Endothelial cell (in vitro differentiated cells): ENCODE measurements around the gene ART5. TPM values are rescaled to one million over a fixed set of nuclear protein-coding genes. Genes with fewer than 3 reads are reported as not detected.
"Not testable (repeated sequence)": the region's sequence is repeated elsewhere in the genome, so short reads cannot be mapped to it uniquely, and the experiment has no call there.

ENCODE experiments used
- DNase-seq: peaks from one replicate; pipeline ENCODE4 v3.0.0; 2021; ENCODE audit warnings: low spot score
- H3K27ac Mint-ChIP-seq: one replicate; pipeline ENCODE4 v1.8.0; 2021; ENCODE audit warnings: mixed read lengths, inconsistent platforms; ENCODE audit not compliant: unreplicated experiment
- H3K27me3 Mint-ChIP-seq: one replicate; pipeline ENCODE4 v1.8.0; 2021; ENCODE audit warnings: mild to moderate bottlenecking, moderate library complexity, mixed read lengths, inconsistent platforms; ENCODE audit not compliant: unreplicated experiment
- H3K36me3 Mint-ChIP-seq: one replicate; pipeline ENCODE4 v1.8.0; 2021; ENCODE audit warnings: mild to moderate bottlenecking, low read depth, mixed read lengths, inconsistent platforms; ENCODE audit not compliant: unreplicated experiment
- H3K4me1 Mint-ChIP-seq: one replicate; pipeline ENCODE4 v1.8.0; 2021; ENCODE audit warnings: mild to moderate bottlenecking, mixed read lengths, inconsistent platforms; ENCODE audit not compliant: unreplicated experiment
- H3K4me3 Mint-ChIP-seq: one replicate; pipeline ENCODE4 v1.8.0; 2021; ENCODE audit warnings: mild to moderate bottlenecking, mixed read lengths, inconsistent platforms; ENCODE audit not compliant: unreplicated experiment
- H3K9me3 Mint-ChIP-seq: one replicate; pipeline ENCODE4 v1.8.0; 2021; ENCODE audit warnings: mixed read lengths, inconsistent platforms; ENCODE audit not compliant: unreplicated experiment
- CTCF ChIP-seq: fragments of 200-600 bp; sonication (generic); IDR thresholded peaks from one replicate; pipeline ENCODE4 v1.5.0; 2021; ENCODE audit warnings: antibody characterized with exemption; ENCODE audit not compliant: unreplicated experiment
- total RNA-seq: library from RNA; stranded (reverse); fragmentation: NEBNext Ultra II Directional; extraction: Animal tissue kit (Norgen Biotek cat#: 25700); gene quantifications from one replicate; pipeline ENCODE4 v1.2.1, GENCODE V29; 2021; ENCODE audit not compliant: unreplicated experiment

ART5 gene
- total RNA-seq, 1 donor from 2014 or later: 9.7 TPM

DNA sequence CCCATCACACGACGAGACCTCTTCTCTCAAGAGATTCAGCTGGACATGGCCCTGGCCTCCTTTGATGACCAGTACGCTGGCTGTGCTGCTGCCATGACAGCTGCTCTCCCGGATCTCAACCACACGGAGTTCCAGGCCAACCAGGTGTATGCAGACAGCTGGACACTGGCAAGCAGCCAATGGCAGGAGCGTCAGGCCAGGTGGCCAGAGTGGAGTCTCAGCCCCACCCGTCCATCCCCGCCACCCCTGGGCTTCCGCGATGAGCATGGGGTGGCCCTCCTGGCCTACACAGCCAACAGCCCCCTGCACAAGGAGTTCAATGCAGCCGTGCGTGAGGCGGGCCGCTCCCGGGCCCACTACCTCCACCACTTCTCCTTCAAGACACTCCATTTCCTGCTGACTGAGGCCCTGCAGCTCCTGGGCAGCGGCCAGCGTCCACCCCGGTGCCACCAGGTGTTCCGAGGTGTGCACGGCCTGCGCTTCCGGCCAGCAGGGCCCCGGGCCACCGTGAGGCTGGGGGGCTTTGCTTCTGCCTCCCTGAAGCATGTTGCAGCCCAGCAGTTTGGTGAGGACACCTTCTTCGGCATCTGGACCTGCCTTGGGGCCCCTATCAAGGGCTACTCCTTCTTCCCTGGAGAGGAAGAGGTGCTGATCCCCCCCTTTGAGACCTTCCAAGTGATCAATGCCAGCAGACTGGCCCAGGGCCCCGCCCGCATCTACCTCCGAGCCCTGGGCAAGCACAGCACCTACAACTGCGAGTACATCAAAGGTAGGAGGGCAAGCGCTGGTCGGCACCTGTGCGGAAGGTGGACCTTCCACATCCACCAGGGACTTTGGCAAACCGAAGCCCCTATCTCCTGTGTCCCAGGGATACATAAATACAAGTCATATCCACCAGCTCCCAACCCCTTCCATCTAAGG lies 18.1 kb upstream of the ART5 start:
- Mint-ChIP-seq H3K4me3 (no peak overlapping the region), H3K9me3 (no peaks in the 10 kb centered on the region), H3K36me3 (peaks cover 14% of the 10 kb centered on the region), H3K27me3 (peaks cover 7% of the 10 kb centered on the region), H3K4me1 (no peaks in the 10 kb centered on the region), H3K27ac (no peak overlapping the region)
- no peak for TF ChIP-seq CTCF
- DNase-seq: no peak

DNA sequence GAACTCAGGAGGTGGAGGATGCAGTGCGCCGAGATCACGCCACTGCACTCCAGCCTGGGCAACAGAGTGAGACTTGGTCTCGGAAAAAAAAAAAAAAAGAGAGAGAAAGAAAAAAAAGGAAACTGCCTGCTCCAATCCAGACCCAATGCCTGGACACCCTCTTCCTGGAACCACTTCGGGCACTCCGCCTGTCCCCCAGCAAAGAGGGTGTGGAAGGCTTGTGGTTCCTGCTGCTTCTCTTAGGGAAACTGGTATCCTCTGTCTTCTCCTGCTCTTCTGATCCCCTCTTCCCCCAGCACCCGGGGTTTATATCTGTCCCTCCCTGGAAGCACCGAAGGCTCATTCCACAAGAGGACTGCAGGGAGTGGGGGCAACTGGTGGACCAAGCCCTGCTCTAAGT lies 16.5 kb upstream of the ART5 start:
- no peak overlapping the region for H3K4me3 Mint-ChIP-seq

GRCh38 chr11:3657331-3657730 lies 15.5 kb upstream of the ART5 start:
- H3K9me3 Mint-ChIP-seq, H3K36me3 Mint-ChIP-seq, H3K4me3 Mint-ChIP-seq, H3K4me1 Mint-ChIP-seq, H3K27me3 Mint-ChIP-seq, DNase-seq, H3K27ac Mint-ChIP-seq: not testable (repeated sequence)

More for the DNA sequence above, 16.5 kb upstream of the ART5 start:
- peaks cover 2% of the 10 kb centered on the region for H3K27me3 Mint-ChIP-seq
- peaks cover 9% of the 10 kb centered on the region for H3K36me3 Mint-ChIP-seq
- TF ChIP-seq CTCF: no peak
- H3K9me3 Mint-ChIP-seq: no peaks in the 10 kb centered on the region
- H3K27ac Mint-ChIP-seq: no peak overlapping the region
- H3K4me1 Mint-ChIP-seq: no peaks in the 10 kb centered on the region
- DNase-seq: no peak

GRCh38 chr11:3655547-3655946 lies 13.8 kb upstream of the ART5 start:
- peaks cover 5% of the 10 kb centered on the region for H3K36me3 Mint-ChIP-seq
- peaks cover 2% of the 10 kb centered on the region for H3K27me3 Mint-ChIP-seq
- no peaks in the 10 kb centered on the region for H3K9me3 Mint-ChIP-seq
- H3K4me3 Mint-ChIP-seq: no peak overlapping the region
- no peak overlapping the region for H3K27ac Mint-ChIP-seq
- TF ChIP-seq CTCF: no peak
- H3K4me1 Mint-ChIP-seq: peaks cover 4% of the 10 kb centered on the region
- DNase-seq: no peak

DNA sequence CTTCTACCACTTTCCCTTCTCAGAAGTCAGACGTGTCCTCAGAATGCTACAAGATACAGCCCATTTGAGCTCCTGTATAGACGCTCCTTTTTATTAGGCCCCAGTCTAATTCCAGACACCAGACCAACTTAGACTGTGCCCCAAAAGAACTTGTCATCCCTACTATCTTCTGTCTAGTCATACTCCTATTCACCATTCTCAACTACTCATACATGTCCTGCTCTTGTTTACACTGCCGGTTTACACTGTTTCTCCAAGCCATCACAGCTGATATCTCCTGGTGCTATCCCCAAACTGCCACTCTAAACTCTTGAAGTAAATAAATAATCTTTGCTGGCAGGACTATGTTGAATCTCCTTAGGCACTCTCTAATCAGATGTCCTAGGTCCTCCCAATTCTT lies 10.7 kb upstream of the ART5 start:
- not testable (repeated sequence) for DNase-seq, H3K36me3 Mint-ChIP-seq, H3K27ac Mint-ChIP-seq, H3K9me3 Mint-ChIP-seq, H3K27me3 Mint-ChIP-seq, H3K4me3 Mint-ChIP-seq, H3K4me1 Mint-ChIP-seq

DNA sequence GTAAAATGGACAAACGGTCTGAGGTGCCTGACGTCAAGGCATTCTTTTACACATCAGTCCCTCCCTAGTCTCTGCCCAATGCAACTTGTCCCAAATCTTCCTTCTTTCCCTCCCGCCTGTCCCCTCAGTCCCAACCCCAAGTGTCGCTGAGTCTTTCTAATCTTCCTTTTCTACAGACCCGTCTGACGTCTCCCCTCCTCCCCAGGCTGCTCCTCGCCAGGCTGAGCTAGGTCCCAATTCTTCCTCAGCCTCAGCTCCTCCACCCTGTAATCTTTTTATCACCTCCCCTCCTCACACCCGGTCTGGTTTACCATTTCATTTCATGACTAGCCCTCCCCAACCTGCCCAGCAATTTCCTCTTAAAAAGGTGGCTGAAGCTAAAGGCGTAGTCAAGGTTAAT lies 7.6 kb upstream of the ART5 start:
- H3K36me3 Mint-ChIP-seq: peaks cover 11% of the 10 kb centered on the region
- H3K9me3 Mint-ChIP-seq, DNase-seq, H3K4me1 Mint-ChIP-seq, H3K27me3 Mint-ChIP-seq, H3K27ac Mint-ChIP-seq: not testable (repeated sequence)
- H3K4me3 Mint-ChIP-seq: peak overlapping the region; percentile 26

GRCh38 chr11:3648843-3649242 lies 7.1 kb upstream of the ART5 start:
- peaks cover 13% of the 10 kb centered on the region for H3K36me3 Mint-ChIP-seq
- DNase-seq, H3K27ac Mint-ChIP-seq, H3K9me3 Mint-ChIP-seq, H3K27me3 Mint-ChIP-seq, H3K4me1 Mint-ChIP-seq, H3K4me3 Mint-ChIP-seq: not testable (repeated sequence)
